ENCODE data around the gene RABGAP1L. TPM values are rescaled to one million over a fixed set of nuclear protein-coding genes. Genes with fewer than 3 reads are reported as not detected.

RABGAP1L gene
- total and polyA plus RNA-seq, 2 of the 4 experiments (the other 2 are of a cell fraction), result 7.9 to 26.7 TPM

DNA sequence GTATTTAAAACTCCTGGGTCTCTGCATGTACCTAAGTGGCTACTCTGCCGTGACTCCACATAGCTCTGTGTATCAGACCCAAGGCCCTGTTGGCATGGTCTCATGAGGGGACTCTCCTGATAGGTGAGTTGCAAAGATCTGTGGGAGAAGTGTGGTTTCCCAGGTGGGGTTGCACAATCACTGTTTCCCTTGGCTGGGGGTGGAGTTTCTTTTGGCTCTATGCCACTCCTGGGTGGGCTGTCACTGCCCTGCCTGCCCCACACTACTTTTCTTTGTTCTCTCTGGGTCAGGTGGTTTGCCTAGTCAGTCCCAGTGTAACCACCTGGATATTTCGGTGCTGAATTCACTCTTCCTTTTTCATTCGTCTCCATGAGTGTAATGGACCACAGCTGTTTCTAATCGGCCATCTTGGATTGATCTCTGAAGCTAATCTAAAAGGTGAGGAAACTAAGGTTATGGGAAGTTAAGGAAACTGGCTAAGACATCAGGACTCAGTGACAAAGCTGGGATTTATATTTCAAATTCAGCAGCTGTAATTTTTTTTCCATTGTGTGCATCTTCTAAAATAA lies 743.3 kb downstream of the RABGAP1L start:
- no peak overlapping the region for H4K91ac ChIP-seq (ENCODE audit: insufficient read depth, low read depth, low read length)
- no peaks in the 10 kb centered on the region for H4K20me1 ChIP-seq (ENCODE audit: insufficient read depth, low read length)
- H3K4me1 ChIP-seq (ENCODE audit: control insufficient read depth, insufficient read depth, low read length), result no peaks in the 10 kb centered on the region
- H3K36me3 ChIP-seq (ENCODE audit: control insufficient read depth, insufficient read depth, low read length), result no peaks in the 10 kb centered on the region
- H2BK120ac ChIP-seq (ENCODE audit: low read depth, low read length), result no peak overlapping the region
- no peak overlapping the region for H4K8ac ChIP-seq (ENCODE audit: low read depth in 2 of 2, low read length in 2 of 2)
- DNase-seq, result no peak
- no peak overlapping the region for H3K4ac ChIP-seq (ENCODE audit: low read depth, low read length)
- no peak overlapping the region for H3K18ac ChIP-seq (ENCODE audit: low read depth, low read length)
- no peaks in the 10 kb centered on the region for H3K9me1 ChIP-seq (ENCODE audit: insufficient read depth, low read length)
- no TSS peak for BruUV-seq (replicated peaks)
- H3K4me3 ChIP-seq (ENCODE audit: insufficient read depth, low read depth, low read length), result no peak overlapping the region
- in situ Hi-C loops (cut with MboI; ENCODE audit: low sequenced_read_pairs) (no loop called here), intact Hi-C loops (cut with micrococcal nuclease) (no loop called here), dilution Hi-C loops (cut with HindIII; ENCODE audit: low sequenced_read_pairs, unreplicated experiment) (no loop called here)
- no peaks in the 10 kb centered on the region for H3K27me3 ChIP-seq (ENCODE audit: control insufficient read depth, insufficient read depth, low read length)
- no peak overlapping the region for H2BK20ac ChIP-seq (ENCODE audit: low read depth, low read length)
- H3K79me1 ChIP-seq (ENCODE audit: low read depth in 1 of 2, low read length in 2 of 2), result no peaks in the 10 kb centered on the region
- no peak overlapping the region for H2AK9ac ChIP-seq (replicated peaks; ENCODE audit: low read depth, low read length, poor library complexity)
- no peak overlapping the region for H2AFZ ChIP-seq (replicated peaks; ENCODE audit: low read length, poor library complexity)
- H3K27ac ChIP-seq (ENCODE audit: insufficient read depth, low read length), result no peak overlapping the region
- H4K5ac ChIP-seq (ENCODE audit: low read depth, low read length), result no peak overlapping the region
- no peak overlapping the region for H3K56ac ChIP-seq (ENCODE audit: extremely low read depth, insufficient read depth, low read length)
- no peak overlapping the region for H3K4me2 ChIP-seq (ENCODE audit: low read depth, low read length)
- TF ChIP-seq MAFK (IDR thresholded peaks at IDR 0.05; ENCODE audit: low read depth, low read length), result no peak
- TF ChIP-seq CEBPB (IDR thresholded peaks at IDR 0.05; ENCODE audit: low read depth, low read length), result peak; percentile 45; the same call in 1 of the 2 replicates
- TF ChIP-seq RAD21 (IDR thresholded peaks at IDR 0.05; ENCODE audit: low read length), result no peak
- TF ChIP-seq NFE2L2 (IDR thresholded peaks at IDR 0.05; ENCODE audit: low read depth, low read length), result no peak
- ChIA-PET POLR2A (ENCODE audit: unreplicated experiment) (no interaction called here), CTCF (no interaction called here)
- H3K14ac ChIP-seq (replicated peaks; ENCODE audit: low read depth, low read length), result no peak overlapping the region
- ATAC-seq (ENCODE audit: low read depth), result no peak
- H2AK5ac ChIP-seq (ENCODE audit: low read depth, low read length), result no peak overlapping the region
- H2BK15ac ChIP-seq (ENCODE audit: low read depth, low read length), result no peak overlapping the region
- no peak overlapping the region for H3K9ac ChIP-seq (ENCODE audit: low read depth, low read length)
- H2BK5ac ChIP-seq (ENCODE audit: low read depth, low read length, poor library complexity, severe bottlenecking), result no peak overlapping the region
- no CpG with 5 or more reads among the region's 4 CpGs for WGBS, 2 experiments (ENCODE audit: extremely low coverage in 2 of 2, insufficient read length in 1 of 2)
- no peaks in the 10 kb centered on the region for H3K9me3 ChIP-seq (ENCODE audit: control insufficient read depth, insufficient read depth, low read length)
- no peak overlapping the region for H3K23ac ChIP-seq (ENCODE audit: low read depth, low read length)
